Forelimb muscle (tissue), 1 donor: ENCODE data around the gene PDLIM7. TPM values are rescaled to one million over a fixed set of nuclear protein-coding genes. Genes with fewer than 3 reads are reported as not detected.

Experiments
- DNase-seq: peaks from one replicate; pipeline ENCODE4 v3.0.0-alpha.2; 2013; ENCODE audit warnings: low read depth
- polyA plus RNA-seq: library from polyadenylated mRNA; unstranded; fragments of 120-200 nt; gene quantifications from one replicate; pipeline ENCODE4 v1.2.1, GENCODE V29; 2013; ENCODE audit not compliant: insufficient read length

PDLIM7 gene
- polyA plus RNA-seq, 1 donor = 359 TPM

- DNase-seq = no peak
Measured at GRCh38 chr5:177507165-177507564, 9.8 kb upstream of the PDLIM7 start.

- no peak for DNase-seq
Measured at GRCh38 chr5:177505075-177505474, 7.7 kb upstream of the PDLIM7 start.

- DNase-seq = no peak
Measured at GRCh38 chr5:177504086-177505056, 7.0 kb upstream of the PDLIM7 start.

- no peak for DNase-seq
Measured at GRCh38 chr5:177503351-177504085, 6.1 kb upstream of the PDLIM7 start.

GRCh38 chr5:177502886-177503285 lies 5.5 kb upstream of the PDLIM7 start:
- no peak for DNase-seq

- DNase-seq = no peak
Measured at GRCh38 chr5:177501874-177502678, 4.7 kb upstream of the PDLIM7 start.

GRCh38 chr5:177500685-177501522 lies 3.5 kb upstream of the PDLIM7 start:
- DNase-seq = peak; percentile 50

GRCh38 chr5:177499842-177500241 lies 2.4 kb upstream of the PDLIM7 start:
- no peak for DNase-seq

GRCh38 chr5:177498013-177498787 lies 796 bp upstream of the PDLIM7 start:
- no peak for DNase-seq

GRCh38 chr5:177496727-177497291 lies 595 bp downstream of the PDLIM7 start:
- DNase-seq = peak; percentile 72

- DNase-seq = no peak
Measured at GRCh38 chr5:177496070-177496726, 1.2 kb downstream of the PDLIM7 start.

- DNase-seq = no peak
Measured at GRCh38 chr5:177495243-177496060, 2.0 kb downstream of the PDLIM7 start.

- DNase-seq = no peak
Measured at GRCh38 chr5:177494346-177495195, 2.8 kb downstream of the PDLIM7 start.

- DNase-seq = no peak
Measured at GRCh38 chr5:177493795-177494345, 3.5 kb downstream of the PDLIM7 start.

- no peak for DNase-seq
Measured at GRCh38 chr5:177492841-177493240, 4.6 kb downstream of the PDLIM7 start.

GRCh38 chr5:177491983-177492746 lies 5.2 kb downstream of the PDLIM7 start:
- no peak for DNase-seq
